Measurements from ENCODE around the gene GUCY1A2.

DNA sequence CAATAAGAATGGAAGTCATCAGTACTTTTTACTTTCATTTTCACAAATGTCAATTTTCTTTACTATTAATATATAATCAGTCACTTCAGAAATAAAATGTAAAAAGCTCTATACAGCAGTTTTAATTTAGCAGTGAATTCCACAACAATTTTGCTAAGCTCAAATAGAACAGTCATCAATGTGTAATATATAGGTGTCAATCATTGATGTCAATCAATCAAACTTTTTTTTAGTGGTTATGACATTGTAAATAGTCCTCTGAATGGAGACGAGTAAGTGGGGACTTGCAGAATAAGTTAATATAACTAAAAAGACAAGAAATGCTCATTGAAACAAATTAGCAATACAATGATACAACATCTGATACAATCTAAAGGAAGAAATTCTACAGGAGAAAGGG is 327.4 kb downstream of the GUCY1A2 start:
- TF ChIP-seq, protein P1, sequence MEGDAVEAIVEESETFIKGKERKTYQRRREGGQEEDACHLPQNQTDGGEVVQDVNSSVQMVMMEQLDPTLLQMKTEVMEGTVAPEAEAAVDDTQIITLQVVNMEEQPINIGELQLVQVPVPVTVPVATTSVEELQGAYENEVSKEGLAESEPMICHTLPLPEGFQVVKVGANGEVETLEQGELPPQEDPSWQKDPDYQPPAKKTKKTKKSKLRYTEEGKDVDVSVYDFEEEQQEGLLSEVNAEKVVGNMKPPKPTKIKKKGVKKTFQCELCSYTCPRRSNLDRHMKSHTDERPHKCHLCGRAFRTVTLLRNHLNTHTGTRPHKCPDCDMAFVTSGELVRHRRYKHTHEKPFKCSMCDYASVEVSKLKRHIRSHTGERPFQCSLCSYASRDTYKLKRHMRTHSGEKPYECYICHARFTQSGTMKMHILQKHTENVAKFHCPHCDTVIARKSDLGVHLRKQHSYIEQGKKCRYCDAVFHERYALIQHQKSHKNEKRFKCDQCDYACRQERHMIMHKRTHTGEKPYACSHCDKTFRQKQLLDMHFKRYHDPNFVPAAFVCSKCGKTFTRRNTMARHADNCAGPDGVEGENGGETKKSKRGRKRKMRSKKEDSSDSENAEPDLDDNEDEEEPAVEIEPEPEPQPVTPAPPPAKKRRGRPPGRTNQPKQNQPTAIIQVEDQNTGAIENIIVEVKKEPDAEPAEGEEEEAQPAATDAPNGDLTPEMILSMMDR (IDR thresholded peaks at IDR 0.05; ENCODE audit: extremely low read depth in 1 of 2, insufficient read depth in 1 of 2, low read depth in 1 of 2, low read length in 2 of 2) = no peak
- TF ChIP-seq POLR2A (IDR thresholded peaks at IDR 0.05; ENCODE audit: low read depth, low read length) (no peak), POLR2AphosphoS5 (IDR thresholded peaks at IDR 0.05; ENCODE audit: insufficient read depth, low read depth, low read length) (no peak), EZH2 (IDR thresholded peaks at IDR 0.05; ENCODE audit: borderline replicate concordance, low read depth, low read length, severe bottlenecking) (no peak), JUN (IDR thresholded peaks at IDR 0.05; ENCODE audit: borderline replicate concordance, insufficient read depth, insufficient read length, low read depth) (no peak), MYC (IDR thresholded peaks at IDR 0.05; ENCODE audit: low read depth, low read length) (no peak), FOS (IDR thresholded peaks at IDR 0.05; ENCODE audit: borderline replicate concordance, insufficient read depth, low read length) (no peak)
- TF ChIP-seq, protein P2, sequence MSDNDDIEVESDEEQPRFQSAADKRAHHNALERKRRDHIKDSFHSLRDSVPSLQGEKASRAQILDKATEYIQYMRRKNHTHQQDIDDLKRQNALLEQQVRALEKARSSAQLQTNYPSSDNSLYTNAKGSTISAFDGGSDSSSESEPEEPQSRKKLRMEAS (IDR thresholded peaks at IDR 0.05; ENCODE audit: insufficient read depth, insufficient read length) = no peak
